BE2C (cell line): ENCODE data around the gene TNFRSF1B.

Experiments used
- DNase-seq: peaks from one replicate; pipeline ENCODE4 v3.0.0-alpha.2; 2020
- H3K27me3 ChIP-seq: fragments of 250-450 bp; sonication (Bioruptor Pico); 2 replicates; pipeline ENCODE4 v1.5.1; 2020; ENCODE audit warnings: mild to moderate bottlenecking
- H3K36me3 ChIP-seq: fragments of 250-450 bp; sonication (Bioruptor Pico); 2 replicates; pipeline ENCODE4 v1.5.1; 2020; ENCODE audit warnings: mild to moderate bottlenecking
- H3K4me1 ChIP-seq: fragments of 250-450 bp; sonication (Bioruptor Pico); 2 replicates; pipeline ENCODE4 v1.5.1; 2020
- H3K4me3 ChIP-seq: 2 replicates; pipeline ENCODE4 v1.5.1; 2011; ENCODE audit warnings: low read depth, low read length
- H3K9me3 ChIP-seq: fragments of 250-450 bp; sonication (Bioruptor Pico); 2 replicates; pipeline ENCODE4 v1.5.1; 2020
- TF ChIP-seq, protein P1 (sequence below): IDR thresholded peaks from 2 replicates; pipeline ENCODE4 v1.5.1; 2012; ENCODE audit warnings: mild to moderate bottlenecking, low read depth, low read length

TNFRSF1B gene

DNA sequence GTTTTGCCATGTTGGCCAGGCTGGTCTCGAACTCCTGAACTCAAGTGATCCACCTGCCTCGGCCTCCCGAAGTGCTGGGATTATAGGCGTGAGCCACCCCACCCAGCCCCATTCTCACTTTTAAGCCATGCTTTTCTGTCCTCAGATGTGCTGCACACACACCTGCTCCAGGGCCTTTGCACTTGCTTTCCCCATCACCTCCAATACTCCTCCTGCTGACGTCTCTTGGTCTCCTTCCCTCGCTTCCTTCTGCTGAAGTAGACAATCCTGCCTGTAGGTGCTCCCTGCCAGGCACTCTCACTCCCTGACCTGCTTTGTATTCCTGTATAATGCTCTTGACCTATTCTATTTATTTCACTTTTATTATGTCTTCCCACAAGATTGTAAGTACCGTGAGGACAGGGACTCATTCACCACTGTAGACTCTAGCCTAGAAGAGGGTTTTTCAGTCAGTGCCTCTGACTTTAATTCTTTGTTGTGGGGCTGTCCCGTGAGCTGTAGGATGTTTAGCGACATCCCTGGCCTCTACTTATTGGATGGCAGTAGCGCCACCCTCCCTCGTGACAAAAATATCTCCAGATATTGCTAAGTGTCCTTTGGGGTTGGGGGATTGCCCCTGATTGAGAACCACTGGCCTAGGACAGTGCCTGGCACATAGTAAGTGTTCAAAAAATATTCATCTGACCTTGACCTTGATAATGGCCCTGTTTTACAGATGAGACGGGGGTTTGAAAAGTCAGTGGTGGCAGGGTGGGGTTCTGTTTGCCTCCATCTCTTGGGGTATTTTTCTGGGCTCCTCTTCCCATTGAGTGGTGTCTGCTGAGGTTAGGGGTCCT, 4.6 kb downstream of the TNFRSF1B start:
- Histone ChIP-seq H3K36me3 (no peaks in the 10 kb centered on the region), H3K4me3 (no peak overlapping the region), H3K4me1 (no peaks in the 10 kb centered on the region), H3K9me3 (no peaks in the 10 kb centered on the region), H3K27me3 (peaks cover 6% of the 10 kb centered on the region; the same call in 1 of the 2 replicates)
- DNase-seq: no peak
- TF ChIP-seq, protein P1, sequence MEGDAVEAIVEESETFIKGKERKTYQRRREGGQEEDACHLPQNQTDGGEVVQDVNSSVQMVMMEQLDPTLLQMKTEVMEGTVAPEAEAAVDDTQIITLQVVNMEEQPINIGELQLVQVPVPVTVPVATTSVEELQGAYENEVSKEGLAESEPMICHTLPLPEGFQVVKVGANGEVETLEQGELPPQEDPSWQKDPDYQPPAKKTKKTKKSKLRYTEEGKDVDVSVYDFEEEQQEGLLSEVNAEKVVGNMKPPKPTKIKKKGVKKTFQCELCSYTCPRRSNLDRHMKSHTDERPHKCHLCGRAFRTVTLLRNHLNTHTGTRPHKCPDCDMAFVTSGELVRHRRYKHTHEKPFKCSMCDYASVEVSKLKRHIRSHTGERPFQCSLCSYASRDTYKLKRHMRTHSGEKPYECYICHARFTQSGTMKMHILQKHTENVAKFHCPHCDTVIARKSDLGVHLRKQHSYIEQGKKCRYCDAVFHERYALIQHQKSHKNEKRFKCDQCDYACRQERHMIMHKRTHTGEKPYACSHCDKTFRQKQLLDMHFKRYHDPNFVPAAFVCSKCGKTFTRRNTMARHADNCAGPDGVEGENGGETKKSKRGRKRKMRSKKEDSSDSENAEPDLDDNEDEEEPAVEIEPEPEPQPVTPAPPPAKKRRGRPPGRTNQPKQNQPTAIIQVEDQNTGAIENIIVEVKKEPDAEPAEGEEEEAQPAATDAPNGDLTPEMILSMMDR: no peak

DNA sequence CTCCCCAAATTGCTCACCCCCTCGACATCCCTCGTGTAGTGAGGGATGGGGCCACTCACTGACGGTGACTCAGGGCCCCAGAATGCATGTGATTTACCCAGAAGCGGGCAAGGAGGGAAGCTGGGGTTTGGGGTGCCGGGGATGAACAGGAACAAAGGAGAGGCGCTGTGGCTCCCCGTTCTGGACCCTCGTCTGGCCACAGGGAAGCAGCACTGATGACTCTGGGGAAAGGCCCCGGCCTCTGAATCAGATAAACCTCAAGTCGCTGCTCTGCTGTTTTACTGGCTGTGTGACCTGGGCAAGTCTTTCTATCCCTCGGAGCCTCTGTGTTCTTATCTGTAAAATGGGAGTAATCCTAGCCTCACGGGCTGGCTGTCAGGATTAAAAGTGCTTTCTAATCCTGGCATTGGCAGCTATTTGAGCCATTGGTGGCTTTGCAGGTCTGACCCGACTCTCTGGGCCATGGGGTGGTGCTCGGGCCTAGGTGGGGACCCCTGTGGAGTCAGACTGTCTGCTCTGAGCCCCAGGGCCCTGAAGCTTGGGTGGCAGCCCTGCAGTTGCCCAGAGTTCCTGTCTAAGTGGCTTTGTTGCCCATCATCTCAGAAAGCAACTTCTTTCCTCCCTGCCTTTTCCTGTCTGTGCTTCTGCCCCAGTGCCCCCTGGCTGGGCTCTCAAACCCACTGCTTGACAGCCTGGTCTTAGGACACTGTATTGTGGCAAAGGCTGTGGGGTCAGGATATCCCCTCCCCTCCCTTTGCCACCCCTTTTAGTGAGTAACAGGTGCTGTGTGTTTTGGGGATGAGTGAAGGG, 5.5 kb downstream of the TNFRSF1B start:
- Histone ChIP-seq H3K4me3 (no peak overlapping the region), H3K36me3 (no peaks in the 10 kb centered on the region), H3K27me3 (peaks cover 1% of the 10 kb centered on the region; the same call in 1 of the 2 replicates), H3K9me3 (no peaks in the 10 kb centered on the region), H3K4me1 (no peaks in the 10 kb centered on the region)
- no peak for DNase-seq
- TF ChIP-seq, protein P1: no peak

DNA sequence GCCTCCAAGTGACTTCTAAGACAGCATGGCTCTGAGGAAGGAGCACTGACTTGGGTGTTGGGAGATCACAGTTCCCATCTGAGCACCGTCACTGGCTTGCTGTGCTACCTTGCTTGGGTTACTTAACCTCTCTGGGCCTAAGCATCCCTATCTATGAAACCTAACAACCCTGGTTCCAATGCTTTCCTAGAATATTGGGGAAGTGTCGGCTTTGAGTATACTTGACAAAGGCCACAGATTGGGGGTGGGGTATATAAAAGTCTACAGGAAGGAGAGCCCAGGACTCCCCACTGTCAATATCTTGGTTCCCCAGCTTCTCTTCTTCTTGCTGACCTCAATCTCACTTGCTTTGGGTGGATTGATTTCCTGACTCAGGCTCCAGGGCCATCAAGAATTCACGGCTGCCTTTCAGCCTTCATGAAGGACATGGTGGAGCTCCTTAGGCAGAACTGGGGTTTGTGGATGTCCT, 6.3 kb downstream of the TNFRSF1B start:
- H3K4me1 ChIP-seq: no peaks in the 10 kb centered on the region
- no peaks in the 10 kb centered on the region for H3K36me3 ChIP-seq
- H3K27me3 ChIP-seq: no peaks in the 10 kb centered on the region
- H3K4me3 ChIP-seq: no peak overlapping the region
- H3K9me3 ChIP-seq: no peaks in the 10 kb centered on the region
- DNase-seq: no peak
- TF ChIP-seq, protein P1: no peak

DNA sequence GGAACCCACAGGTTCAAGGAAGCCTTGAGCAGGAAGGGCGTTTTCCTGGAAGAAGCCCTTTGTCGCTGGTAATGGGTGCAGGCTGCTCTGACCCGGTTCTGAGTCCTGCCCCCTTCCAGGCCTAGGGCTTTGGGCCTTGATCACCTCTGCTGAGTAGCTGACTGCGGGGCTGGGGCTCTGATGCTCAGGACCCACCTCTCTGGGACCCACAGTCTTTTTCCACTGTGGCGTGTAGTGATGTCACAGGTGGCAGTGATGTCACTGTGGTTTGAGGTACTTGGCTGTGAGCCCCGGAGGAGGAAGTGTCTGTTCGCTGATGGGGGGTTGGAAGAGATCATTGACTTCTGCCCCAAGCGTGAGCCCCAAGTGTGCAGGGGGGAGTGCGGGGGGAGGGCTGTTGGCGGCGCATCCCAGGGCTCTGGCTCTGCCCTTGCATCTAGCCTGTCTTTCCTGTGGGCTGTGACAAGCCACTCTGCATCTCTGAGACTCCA, 6.9 kb downstream of the TNFRSF1B start:
- no peak for DNase-seq
- TF ChIP-seq, protein P1: no peak

DNA sequence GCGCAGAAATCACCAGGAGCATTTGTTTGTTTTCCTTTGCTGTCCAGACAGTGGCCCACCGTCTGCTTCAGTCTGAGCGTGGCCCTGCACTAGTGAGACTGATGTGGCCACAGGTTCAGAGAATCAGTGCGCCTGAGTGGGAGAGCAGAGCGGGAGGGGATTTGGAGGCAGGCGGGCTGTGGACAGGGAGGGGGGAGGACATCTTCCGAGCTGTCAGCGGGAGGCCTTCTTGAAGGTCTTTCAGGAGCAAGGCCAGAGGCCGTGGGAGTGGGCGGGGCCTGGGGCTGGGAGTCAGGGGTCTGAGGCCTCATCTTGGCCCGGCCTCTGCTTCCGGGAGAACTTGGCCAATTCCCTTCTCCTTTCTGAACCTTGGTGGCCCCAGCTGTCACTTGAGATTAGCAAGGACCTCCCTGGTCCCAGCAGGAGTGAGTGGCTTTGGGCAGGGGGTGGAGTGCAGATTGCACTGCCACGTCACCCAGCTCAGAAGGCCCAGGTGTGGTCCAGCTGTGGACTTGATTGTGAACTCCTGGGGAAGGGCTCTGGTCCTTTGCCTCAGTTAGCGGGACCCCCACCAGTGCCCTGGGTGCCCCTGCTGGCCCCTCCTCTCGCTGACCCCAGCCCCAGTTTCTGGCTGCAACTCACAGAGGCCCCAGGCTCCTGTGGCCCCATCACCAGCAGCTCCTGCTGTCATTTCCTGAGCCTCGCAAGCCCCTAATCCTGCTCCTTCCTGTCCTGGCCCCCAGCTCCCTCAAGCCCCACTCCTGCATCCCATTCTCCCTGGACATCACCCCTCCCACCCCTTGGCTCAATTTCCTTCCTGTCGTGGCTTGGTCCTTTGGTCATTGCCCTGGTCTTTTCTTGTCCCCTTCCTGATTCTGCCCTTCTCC, 8.4 kb downstream of the TNFRSF1B start:
- Histone ChIP-seq H3K9me3 (no peaks in the 10 kb centered on the region), H3K36me3 (no peaks in the 10 kb centered on the region), H3K27me3 (no peaks in the 10 kb centered on the region), H3K4me3 (no peak overlapping the region), H3K4me1 (no peaks in the 10 kb centered on the region)
- no peak for DNase-seq
- TF ChIP-seq, protein P1: no peak

More for the DNA sequence above, 6.9 kb downstream of the TNFRSF1B start:
- H3K4me1 ChIP-seq: no peaks in the 10 kb centered on the region
- H3K4me3 ChIP-seq: no peak overlapping the region
- no peaks in the 10 kb centered on the region for H3K27me3 ChIP-seq
- H3K36me3 ChIP-seq: no peaks in the 10 kb centered on the region
- H3K9me3 ChIP-seq: no peaks in the 10 kb centered on the region
